H1 (cell line): ENCODE results near the gene SLC39A2. TPM values are rescaled to one million over a fixed set of nuclear protein-coding genes. Genes with fewer than 3 reads are reported as not detected.

Experiments
- EZH2 ChIP-seq: fragments of 200-600 bp; sonication (generic); IDR thresholded peaks from 2 replicates; pipeline ENCODE4 v1.7.1; 2012; ENCODE audit warnings: low read depth, mild to moderate bottlenecking, moderate library complexity, low read length, inconsistent platforms; ENCODE audit not compliant: severe bottlenecking
- JUND ChIP-seq: IDR thresholded peaks from 2 replicates; pipeline ENCODE4 v1.6.1; 2011; ENCODE audit warnings: mild to moderate bottlenecking, improper control_type of control experiment, low read length
- PHF8 ChIP-seq: fragments of 200-600 bp; sonication (generic); conservative IDR thresholded peaks from 2 replicates; pipeline ENCODE4 v1.7.1; 2012; ENCODE audit warnings: low read depth, mild to moderate bottlenecking, inconsistent platforms, low read length, moderate library complexity
- SIRT6 ChIP-seq: IDR thresholded peaks from one replicate; pipeline ENCODE4 v1.7.1; 2012; ENCODE audit warnings: low read length, inconsistent platforms
- polyA plus RNA-seq, 7 experiments: library from polyadenylated mRNA; depleted of rRNA in 3 of 7; stranded (reverse) in 5 of 7; unstranded in 2 of 7; fragments of >200 nt in 5 of 7; fragments of 200-250 nt in 2 of 7; gene quantifications; 1 replicate in 5 of 7; 2 replicates in 1 of 7; 4 replicates in 1 of 7; pipeline versions ENCODE4 v1.2.1 to v1.2.3, GENCODE V29; 2011 to 2013; ENCODE audit warnings: missing spikeins in 2 of 7, mixed read lengths in 2 of 7
- total RNA-seq: library from RNA; stranded (reverse); fragmentation: NEBNext Ultra II Directional; extraction: Animal tissue kit (Norgen Biotek cat#: 25700); gene quantifications from 2 replicates; pipeline ENCODE4 v1.2.1, GENCODE V29; 2021

The SLC39A2 gene
- total and polyA plus RNA-seq, 2 of the 8 experiments (the other 6 are each of a cell fraction or from before 2014, with no cell fraction given) = 0.14 to 0.22 TPM

DNA sequence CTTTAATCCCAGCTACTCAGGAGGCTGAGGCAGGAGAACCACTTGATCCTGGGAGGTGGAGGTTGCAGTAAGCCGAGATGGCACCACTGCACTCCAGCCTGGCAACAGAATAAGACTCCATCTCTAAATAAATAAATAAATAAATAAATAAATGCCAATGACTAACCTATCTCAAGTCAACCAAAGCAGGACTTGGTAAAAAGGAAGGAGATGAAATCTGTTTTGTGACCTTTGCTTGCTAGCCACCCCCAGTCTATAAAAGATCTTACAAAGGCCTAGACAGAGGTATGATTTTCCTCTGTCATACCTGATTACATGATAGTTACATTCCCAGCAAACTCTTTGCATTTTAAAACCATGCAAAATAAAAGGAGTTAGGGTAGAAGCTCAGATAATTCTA, 22.8 kb upstream of the SLC39A2 start (continued):
- TF ChIP-seq JUND (no peak), SIRT6 (no peak), EZH2 (no peak), PHF8 (no peak)
